Astrocyte of the cerebellum (primary cell): ENCODE data around the gene SLCO1A2.
"Not testable (repeated sequence)": the region's sequence is repeated elsewhere in the genome, so short reads cannot be mapped to it uniquely, and the experiment has no call there.

Experiments
- DNase-seq: peaks from one replicate; pipeline ENCODE4 v3.0.0-alpha.2; 2011; ENCODE audit warnings: low read depth
- H3K4me3 ChIP-seq: 2 replicates; pipeline ENCODE4 v1.5.1; 2011; ENCODE audit warnings: mild to moderate bottlenecking, low read depth, low read length, moderate library complexity
- in situ Hi-C: cut with HindIII; loops from 2 replicates; pipeline ENCODE4 v1.10.0; 2017; ENCODE audit warnings: low sequenced_read_pairs
- TF ChIP-seq, protein P1 (sequence below): IDR thresholded peaks from 2 replicates; pipeline ENCODE4 v1.5.1; 2012; ENCODE audit warnings: low read length, low read depth, moderate library complexity, mild to moderate bottlenecking; ENCODE audit errors: missing control alignments

Gene SLCO1A2

DNA sequence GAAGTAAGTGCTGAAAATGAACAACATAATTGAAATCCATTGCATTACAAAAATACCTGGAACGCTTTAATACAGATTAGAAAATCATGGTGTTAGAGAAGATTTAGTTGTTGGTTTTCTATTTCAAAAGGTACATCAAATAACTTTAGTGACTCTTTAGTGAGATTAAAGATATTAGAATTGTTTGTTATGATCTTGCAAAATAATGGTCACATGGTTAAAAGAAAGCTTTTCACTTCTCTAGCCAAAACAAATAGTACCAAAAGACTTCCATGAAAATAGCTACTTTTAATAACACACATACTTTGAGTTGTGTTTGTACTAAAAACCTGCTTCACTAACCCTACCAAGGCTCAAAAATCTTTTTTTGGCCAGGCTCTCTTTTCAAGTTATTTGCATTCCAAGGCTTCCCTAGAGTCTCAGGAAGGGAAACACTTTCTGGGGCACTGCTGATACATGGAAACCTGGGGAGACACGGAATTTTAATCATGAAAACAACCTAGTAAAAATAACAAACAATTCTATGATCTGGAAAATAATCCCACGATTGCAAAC is at the start of gene SLCO1A2:
Gene SLCO1A2, minus strand, starts transcription at position 147 of the 555 bp plus-strand sequence. CDS start 270 bp downstream, outside the sequence.
- in situ Hi-C loops, result no loop called here
- DNase-seq, result no peak
- TF ChIP-seq, protein P1, sequence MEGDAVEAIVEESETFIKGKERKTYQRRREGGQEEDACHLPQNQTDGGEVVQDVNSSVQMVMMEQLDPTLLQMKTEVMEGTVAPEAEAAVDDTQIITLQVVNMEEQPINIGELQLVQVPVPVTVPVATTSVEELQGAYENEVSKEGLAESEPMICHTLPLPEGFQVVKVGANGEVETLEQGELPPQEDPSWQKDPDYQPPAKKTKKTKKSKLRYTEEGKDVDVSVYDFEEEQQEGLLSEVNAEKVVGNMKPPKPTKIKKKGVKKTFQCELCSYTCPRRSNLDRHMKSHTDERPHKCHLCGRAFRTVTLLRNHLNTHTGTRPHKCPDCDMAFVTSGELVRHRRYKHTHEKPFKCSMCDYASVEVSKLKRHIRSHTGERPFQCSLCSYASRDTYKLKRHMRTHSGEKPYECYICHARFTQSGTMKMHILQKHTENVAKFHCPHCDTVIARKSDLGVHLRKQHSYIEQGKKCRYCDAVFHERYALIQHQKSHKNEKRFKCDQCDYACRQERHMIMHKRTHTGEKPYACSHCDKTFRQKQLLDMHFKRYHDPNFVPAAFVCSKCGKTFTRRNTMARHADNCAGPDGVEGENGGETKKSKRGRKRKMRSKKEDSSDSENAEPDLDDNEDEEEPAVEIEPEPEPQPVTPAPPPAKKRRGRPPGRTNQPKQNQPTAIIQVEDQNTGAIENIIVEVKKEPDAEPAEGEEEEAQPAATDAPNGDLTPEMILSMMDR, result no peak
- no peak within 1 kb of the TSS for H3K4me3 ChIP-seq

GRCh38 chr12:21384261-21384660 is 49.5 kb upstream of the SLCO1A2 start:
- no peak for DNase-seq
- TF ChIP-seq, protein P1, result no peak
- in situ Hi-C loops, result no loop called here
- no peak overlapping the region for H3K4me3 ChIP-seq

- H3K4me3 ChIP-seq, in situ Hi-C loops, DNase-seq: not testable (repeated sequence)
Observed at GRCh38 chr12:21381320-21381719, 46.6 kb upstream of the SLCO1A2 start.

DNA sequence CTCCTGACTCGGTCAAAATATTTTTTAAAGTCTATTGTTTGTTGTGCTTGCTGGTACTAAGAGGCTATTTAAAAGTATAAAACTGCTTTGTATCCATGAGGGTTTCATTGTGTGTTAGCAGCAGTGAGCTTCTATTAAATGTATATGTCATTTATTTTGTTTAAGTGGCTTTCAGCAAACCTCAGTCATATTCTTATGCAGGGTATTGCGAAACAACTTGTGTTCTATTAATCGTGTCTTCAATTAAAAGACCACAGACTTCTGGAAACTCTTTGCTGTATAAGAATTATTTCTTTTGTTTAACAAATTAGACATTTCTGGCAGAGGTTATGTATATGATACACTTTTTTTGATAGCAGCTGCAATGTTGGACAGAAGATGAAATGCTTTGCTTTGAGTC is 44.5 kb upstream of the SLCO1A2 start:
- in situ Hi-C loops, result no loop called here
- TF ChIP-seq, protein P1, result no peak
- no peak overlapping the region for H3K4me3 ChIP-seq
- DNase-seq, result no peak

- in situ Hi-C loops, result no loop called here
- TF ChIP-seq, protein P1, result no peak
- no peak for DNase-seq
- no peak within 1 kb of the TSS for H3K4me3 ChIP-seq
Observed at GRCh38 chr12:21372602-21373001, 37.9 kb upstream of the SLCO1A2 start, which contains the start of gene IAPP. TSS of gene IAPP (plus strand) at chr12:21372902. CDS start at chr12:21373352, 450 bp downstream.

GRCh38 chr12:21370845-21371449 is 36.2 kb upstream of the SLCO1A2 start:
- in situ Hi-C loops, result no loop called here
- no peak for DNase-seq
- H3K4me3 ChIP-seq, result no peak overlapping the region
- TF ChIP-seq, protein P1, result no peak
